Nephron progenitor cell (in vitro differentiated cells): ENCODE measurements around the gene RNF113B.

Experiments
- DNase-seq: peaks from one replicate; pipeline ENCODE4 v3.0.0; 2021
- H3K27ac Mint-ChIP-seq: 2 replicates; pipeline ENCODE4 v1.8.0; 2021; ENCODE audit warnings: mild to moderate bottlenecking, moderate library complexity, mixed read lengths
- H3K27me3 Mint-ChIP-seq: 2 replicates; pipeline ENCODE4 v1.8.0; 2021; ENCODE audit warnings: mild to moderate bottlenecking, low read depth, mixed read lengths; ENCODE audit not compliant: poor library complexity
- H3K36me3 Mint-ChIP-seq: 2 replicates; pipeline ENCODE4 v1.8.0; 2021; ENCODE audit warnings: low read depth, mixed read lengths
- H3K4me1 Mint-ChIP-seq: 2 replicates; pipeline ENCODE4 v1.8.0; 2021; ENCODE audit warnings: mixed read lengths
- H3K4me3 Mint-ChIP-seq: 2 replicates; pipeline ENCODE4 v1.8.0; 2021; ENCODE audit warnings: mild to moderate bottlenecking, moderate library complexity, mixed read lengths
- H3K9me3 Mint-ChIP-seq: 2 replicates; pipeline ENCODE4 v1.8.0; 2021; ENCODE audit warnings: mild to moderate bottlenecking, moderate library complexity, mixed read lengths
- CTCF ChIP-seq: fragments of 200-600 bp; sonication (generic); IDR thresholded peaks from 2 replicates; pipeline ENCODE4 v1.5.0; 2021; ENCODE audit warnings: antibody characterized with exemption

Gene RNF113B

GRCh38 chr13:98222816-98223215 lies 45.7 kb upstream of the RNF113B start:
- H3K27me3 Mint-ChIP-seq: no peaks in the 10 kb centered on the region
- no peak for TF ChIP-seq CTCF
- H3K36me3 Mint-ChIP-seq: peaks cover 55% of the 10 kb centered on the region
- H3K9me3 Mint-ChIP-seq: peaks cover 19% of the 10 kb centered on the region
- H3K27ac Mint-ChIP-seq: no peak overlapping the region
- H3K4me1 Mint-ChIP-seq: peaks cover 68% of the 10 kb centered on the region
- no peak for DNase-seq
- no peak overlapping the region for H3K4me3 Mint-ChIP-seq

GRCh38 chr13:98222081-98222554 lies 45.0 kb upstream of the RNF113B start:
- DNase-seq: no peak
- Mint-ChIP-seq H3K4me3 (no peak overlapping the region), H3K9me3 (peaks cover 12% of the 10 kb centered on the region), H3K27me3 (no peaks in the 10 kb centered on the region), H3K4me1 (peaks cover 75% of the 10 kb centered on the region), H3K27ac (peak overlapping the region; percentile 42), H3K36me3 (peaks cover 48% of the 10 kb centered on the region)
- TF ChIP-seq CTCF: no peak

- H3K4me1 Mint-ChIP-seq: peaks cover 84% of the 10 kb centered on the region
- no peaks in the 10 kb centered on the region for H3K27me3 Mint-ChIP-seq
- peaks cover 3% of the 10 kb centered on the region for H3K9me3 Mint-ChIP-seq
- no peak for TF ChIP-seq CTCF
- DNase-seq: no peak
- peak overlapping the region; percentile 76 for H3K27ac Mint-ChIP-seq
- peak overlapping the region; percentile 22 for H3K4me3 Mint-ChIP-seq
- peaks cover 44% of the 10 kb centered on the region for H3K36me3 Mint-ChIP-seq
These were observed 44.2 kb upstream of the RNF113B start for GRCh38 chr13:98221234-98221633.

- no peak for TF ChIP-seq CTCF
- Mint-ChIP-seq H3K9me3 (no peaks in the 10 kb centered on the region), H3K27me3 (no peaks in the 10 kb centered on the region), H3K27ac (peak overlapping the region; percentile 86), H3K36me3 (peaks cover 42% of the 10 kb centered on the region), H3K4me1 (peaks cover 91% of the 10 kb centered on the region), H3K4me3 (no peak overlapping the region)
- no peak for DNase-seq
These were observed 43.3 kb upstream of the RNF113B start for GRCh38 chr13:98220271-98220791.

- no peak overlapping the region for H3K4me3 Mint-ChIP-seq
- H3K9me3 Mint-ChIP-seq: no peaks in the 10 kb centered on the region
- no peaks in the 10 kb centered on the region for H3K27me3 Mint-ChIP-seq
- H3K27ac Mint-ChIP-seq: peak overlapping the region; percentile 86
- TF ChIP-seq CTCF: no peak
- peaks cover 40% of the 10 kb centered on the region for H3K36me3 Mint-ChIP-seq
- DNase-seq: no peak
- peaks cover 91% of the 10 kb centered on the region for H3K4me1 Mint-ChIP-seq
These were observed 42.6 kb upstream of the RNF113B start for GRCh38 chr13:98219685-98220084.

- Mint-ChIP-seq H3K27me3 (no peaks in the 10 kb centered on the region), H3K4me3 (no peak overlapping the region), H3K36me3 (peaks cover 39% of the 10 kb centered on the region), H3K27ac (peak overlapping the region; percentile 96), H3K9me3 (peaks cover 2% of the 10 kb centered on the region), H3K4me1 (peaks cover 93% of the 10 kb centered on the region)
- no peak for TF ChIP-seq CTCF
- DNase-seq: no peak
These were observed 40.5 kb upstream of the RNF113B start for GRCh38 chr13:98217597-98217996.
